Measurements from ENCODE around the gene PCDHGA6. TPM values are rescaled to one million over a fixed set of nuclear protein-coding genes. Genes with fewer than 3 reads are reported as not detected.

PCDHGA6 gene
- total RNA-seq, 1 donor from 2014 or later: 2.0 TPM

Other genes starting within 250 kb of the PCDHGA6 start
- 61.8 TPM for gene PCDHB5, start 238.7 kb upstream of the PCDHGA6 start, total RNA-seq
- gene PCDHB6, start 223.8 kb upstream of the PCDHGA6 start, total RNA-seq: 1.5 TPM
- 7.6 TPM for gene PCDHB7, start 201.2 kb upstream of the PCDHGA6 start, total RNA-seq
- 0.11 TPM for gene PCDHB8, start 196.1 kb upstream of the PCDHGA6 start, total RNA-seq
- gene PCDHB16, start 191.5 kb upstream of the PCDHGA6 start, total RNA-seq: 18.3 TPM
- gene PCDHB9, start 186.7 kb upstream of the PCDHGA6 start, total RNA-seq: 1.9 TPM
- 0.21 TPM for gene PCDHB10, start 181.5 kb upstream of the PCDHGA6 start, total RNA-seq
- gene PCDHB11, start 174.3 kb upstream of the PCDHGA6 start, total RNA-seq: 7.1 TPM
- 19.7 TPM for gene PCDHB12, start 165.2 kb upstream of the PCDHGA6 start, total RNA-seq
- gene PCDHB13, start 160.0 kb upstream of the PCDHGA6 start, total RNA-seq: 6.7 TPM
- 10.6 TPM for gene PCDHB14, start 150.5 kb upstream of the PCDHGA6 start, total RNA-seq
- 2.9 TPM for gene PCDHB15, start 128.5 kb upstream of the PCDHGA6 start, total RNA-seq
- gene SLC25A2, start 69.8 kb upstream of the PCDHGA6 start, total RNA-seq: not detected
- gene TAF7, start 53.1 kb upstream of the PCDHGA6 start, total RNA-seq: 30.1 TPM
- not detected for gene PCDHGA1, start 43.4 kb upstream of the PCDHGA6 start, total RNA-seq
- gene PCDHGA2, start 35.1 kb upstream of the PCDHGA6 start, total RNA-seq: 4.9 TPM
- gene PCDHGA3, start 30.1 kb upstream of the PCDHGA6 start, total RNA-seq: 9.2 TPM
- gene PCDHGB1, start 23.8 kb upstream of the PCDHGA6 start, total RNA-seq: 1.8 TPM
- gene PCDHGA4, start 18.9 kb upstream of the PCDHGA6 start, total RNA-seq: 4.3 TPM
- gene PCDHGB2, start 13.9 kb upstream of the PCDHGA6 start, total RNA-seq: 12.2 TPM
- gene PCDHGA5, start 9.7 kb upstream of the PCDHGA6 start, total RNA-seq: 4.5 TPM
- 14.4 TPM for gene PCDHGB3, start 3.6 kb upstream of the PCDHGA6 start, total RNA-seq
- 4.2 TPM for gene PCDHGA7, start 8.9 kb downstream of the PCDHGA6 start, total RNA-seq
- gene PCDHGB4, start 13.8 kb downstream of the PCDHGA6 start, total RNA-seq: 3.6 TPM
- gene PCDHGA8, start 18.7 kb downstream of the PCDHGA6 start, total RNA-seq: 3.2 TPM
- gene PCDHGB5, start 24.1 kb downstream of the PCDHGA6 start, total RNA-seq: 19.6 TPM
- gene PCDHGA9, start 28.9 kb downstream of the PCDHGA6 start, total RNA-seq: 3.2 TPM
- 3.9 TPM for gene PCDHGB6, start 34.1 kb downstream of the PCDHGA6 start, total RNA-seq
- 4.4 TPM for gene PCDHGA10, start 39.1 kb downstream of the PCDHGA6 start, total RNA-seq
- 10.2 TPM for gene PCDHGB7, start 43.8 kb downstream of the PCDHGA6 start, total RNA-seq
- 5.3 TPM for gene PCDHGA11, start 47.2 kb downstream of the PCDHGA6 start, total RNA-seq
- 18.5 TPM for gene PCDHGA12, start 56.6 kb downstream of the PCDHGA6 start, total RNA-seq
- 51.4 TPM for gene PCDHGC3, start 102.1 kb downstream of the PCDHGA6 start, total RNA-seq
- gene PCDHGC4, start 111.1 kb downstream of the PCDHGA6 start, total RNA-seq: 59.3 TPM
- 0.11 TPM for gene PCDHGC5, start 115.2 kb downstream of the PCDHGA6 start, total RNA-seq
- 65.8 TPM for gene DIAPH1, start 245.1 kb downstream of the PCDHGA6 start, total RNA-seq